ENCODE data around the gene SYCN.

Gene SYCN

DNA sequence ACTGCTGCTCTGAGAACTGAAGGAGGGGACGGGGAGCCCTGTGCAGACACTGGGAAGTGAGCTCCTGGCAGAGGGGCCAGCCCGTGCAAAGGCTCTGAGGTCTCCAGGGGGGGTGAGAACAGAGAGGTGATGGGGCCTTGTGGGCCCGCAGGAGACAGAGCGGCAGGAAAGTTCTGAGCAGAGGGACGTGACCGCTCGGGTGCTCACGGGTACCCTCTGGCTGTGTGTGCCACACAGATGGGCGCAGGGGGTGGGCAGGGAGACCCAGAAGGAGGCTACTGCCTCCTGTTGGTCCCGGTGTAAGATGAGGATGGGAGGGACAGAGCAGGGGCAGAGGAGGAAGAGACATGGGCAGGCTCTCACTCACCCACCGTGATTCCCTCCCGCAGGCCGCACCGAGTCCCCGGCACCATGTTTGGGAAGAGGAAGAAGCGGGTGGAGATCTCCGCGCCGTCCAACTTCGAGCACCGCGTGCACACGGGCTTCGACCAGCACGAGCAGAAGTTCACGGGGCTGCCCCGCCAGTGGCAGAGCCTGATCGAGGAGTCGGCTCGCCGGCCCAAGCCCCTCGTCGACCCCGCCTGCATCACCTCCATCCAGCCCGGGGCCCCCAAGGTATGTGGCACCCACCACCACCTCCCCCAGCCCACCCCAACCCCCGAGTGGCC, 34.8 kb downstream of the SYCN start:
- DNase-seq: no peak

DNA sequence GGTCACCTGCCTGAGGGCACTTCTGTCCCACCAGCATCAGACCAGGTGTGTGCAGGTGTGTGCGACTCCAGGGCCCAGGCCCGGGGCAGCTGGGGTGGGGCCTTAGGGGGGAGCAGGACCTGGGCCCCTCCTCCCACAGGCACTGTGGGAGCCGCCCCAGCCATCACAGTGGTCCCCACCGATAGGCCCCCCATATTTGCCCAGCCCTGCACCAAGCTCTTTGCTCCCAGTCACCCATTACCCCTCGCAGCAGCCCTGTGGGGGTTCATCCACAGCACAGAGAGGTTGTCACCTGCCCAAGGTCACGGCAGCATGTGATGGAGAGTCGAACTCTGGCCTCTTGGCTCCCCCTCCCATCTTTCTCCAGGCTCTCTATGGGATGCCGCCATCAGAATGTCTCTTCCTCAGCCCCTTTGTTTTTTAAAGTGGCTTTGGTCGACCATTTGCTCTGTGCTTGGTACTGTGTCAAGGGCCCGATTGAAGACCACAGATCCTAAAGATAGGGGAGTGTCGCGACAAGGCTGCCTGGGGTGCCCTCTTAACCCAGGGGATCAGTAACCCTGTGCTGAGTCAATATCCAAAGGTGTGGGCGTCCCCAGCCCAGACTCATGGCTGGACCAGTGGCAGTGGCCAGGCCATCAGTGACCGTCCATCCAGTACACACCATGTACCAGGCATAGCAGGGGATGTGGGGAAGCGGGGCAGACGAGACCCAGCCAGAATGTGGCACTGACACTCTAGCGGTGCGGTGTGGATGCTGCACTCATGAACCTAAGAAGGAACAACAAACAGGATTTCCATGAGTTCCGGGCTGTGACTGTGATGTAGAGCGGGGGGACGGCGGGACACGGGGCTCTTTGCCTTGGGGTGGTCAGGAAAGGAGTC, 35.6 kb downstream of the SYCN start:
- DNase-seq: no peak

DNA sequence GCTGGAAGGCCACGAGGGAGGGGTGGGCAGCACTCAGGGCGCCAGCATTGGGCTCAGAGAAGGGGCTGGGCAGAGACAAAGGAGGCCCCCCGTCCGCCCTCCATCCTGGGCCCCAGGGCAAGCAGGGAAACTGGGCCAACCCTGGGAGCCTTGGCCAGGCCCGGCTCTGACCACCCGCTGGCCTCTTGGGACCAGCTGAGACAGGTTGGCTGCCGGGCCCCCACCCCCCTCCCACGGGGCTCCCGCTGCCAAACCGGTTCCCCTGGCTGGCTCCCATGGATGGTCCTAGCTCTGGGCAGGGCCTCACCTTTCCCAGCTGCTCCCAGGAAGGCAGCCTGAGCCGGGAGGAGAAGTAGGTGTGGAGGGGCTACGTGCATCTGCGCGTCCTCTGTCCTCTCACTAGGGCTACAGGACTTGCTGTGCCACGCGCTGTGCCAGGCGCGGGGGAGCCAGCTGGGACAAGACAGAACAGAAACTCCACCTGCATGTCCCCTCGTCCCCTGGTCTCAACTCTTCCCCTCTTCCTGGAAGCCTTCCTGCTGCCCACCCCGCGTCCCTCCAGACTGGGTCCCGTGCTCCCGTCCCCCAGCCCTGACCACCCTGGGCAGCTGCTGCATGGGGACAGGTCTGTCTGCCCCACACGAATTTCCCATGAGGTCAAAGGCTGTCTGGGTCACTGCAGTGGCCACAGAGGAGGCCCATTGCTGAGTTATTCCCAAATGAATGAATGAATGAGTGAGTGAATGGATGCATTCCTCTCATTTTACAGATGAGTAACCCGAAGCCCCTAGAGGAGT, 36.4 kb downstream of the SYCN start:
- no peak for DNase-seq

DNA sequence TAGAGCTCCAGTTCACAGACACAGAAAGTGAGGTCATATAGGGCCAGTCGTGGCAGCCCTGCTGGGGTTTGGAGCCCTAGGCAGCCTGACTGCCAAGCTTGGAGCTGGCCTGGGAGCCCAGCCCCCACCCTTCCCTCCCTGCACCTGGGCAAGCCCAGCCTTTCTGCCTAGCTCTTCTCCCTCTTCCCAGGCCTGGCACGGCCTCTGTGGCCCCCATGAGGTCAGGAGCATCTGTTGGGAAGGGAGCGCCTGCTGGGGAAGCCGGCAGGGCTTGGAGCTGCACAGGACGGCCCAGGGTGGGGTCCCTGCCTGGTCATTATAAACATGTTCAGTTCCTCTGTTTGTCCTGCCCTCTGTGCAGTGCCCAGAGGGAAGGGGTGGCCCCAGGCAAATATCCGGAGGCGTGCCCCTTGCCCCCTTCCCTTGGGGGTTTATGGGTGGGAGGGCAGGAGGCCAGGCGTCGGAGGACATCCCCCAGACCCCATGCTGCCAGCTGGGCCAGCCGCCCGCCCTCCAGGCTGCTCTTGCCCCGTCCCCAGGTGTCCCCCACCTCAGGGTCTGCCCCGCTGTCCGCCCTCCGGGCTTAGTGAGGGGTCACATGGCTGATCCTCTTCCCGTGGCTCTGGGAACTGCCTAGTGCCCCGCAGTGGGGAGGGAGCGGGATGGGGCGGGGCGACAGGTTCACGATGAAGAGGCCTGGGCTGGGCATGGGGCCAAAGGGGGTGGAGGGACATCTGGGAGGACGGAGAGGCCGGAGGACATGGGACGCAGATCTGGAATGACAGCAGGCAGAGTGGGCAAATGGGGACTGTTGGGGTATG, 37.3 kb downstream of the SYCN start:
- DNase-seq: no peak

DNA sequence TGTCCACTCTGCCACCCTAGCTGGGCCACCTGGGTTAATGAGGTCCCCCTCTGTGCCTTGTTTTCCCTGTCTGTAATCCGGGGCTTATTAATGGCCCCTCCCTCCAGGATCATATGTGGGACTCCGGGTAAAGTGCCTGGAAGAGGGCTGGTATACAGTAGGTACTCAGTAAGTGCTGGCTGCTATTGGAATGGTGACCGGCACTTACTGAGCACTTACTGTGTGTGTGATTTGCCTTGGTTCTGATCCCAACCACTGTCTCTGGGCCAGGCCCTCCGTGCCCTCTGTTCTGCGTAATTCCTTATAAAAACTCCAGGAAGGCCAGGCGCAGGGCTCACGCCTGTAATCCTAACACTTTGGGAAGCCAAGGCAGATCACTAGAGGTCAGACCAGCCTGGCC, 38.2 kb downstream of the SYCN start:
- no peak for DNase-seq

DNA sequence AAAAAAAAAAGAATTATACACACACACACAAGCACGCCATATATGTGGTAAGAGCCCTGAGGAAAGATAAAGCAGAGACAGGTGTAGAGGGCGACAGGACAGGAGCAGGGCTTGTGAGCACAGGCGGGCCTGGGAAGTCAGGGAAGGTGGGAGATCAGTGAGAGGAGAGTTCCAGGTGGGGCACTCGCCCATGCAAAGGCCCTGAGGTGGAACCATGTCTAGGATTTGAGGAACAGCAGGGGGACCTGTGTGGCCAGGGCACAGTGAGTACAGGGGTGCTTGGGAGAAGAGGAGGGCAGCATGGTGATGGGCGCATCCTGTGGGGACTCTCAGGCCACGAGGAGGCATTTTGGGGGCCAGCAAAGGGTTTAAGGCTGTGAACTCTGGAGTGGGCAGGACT, 39.8 kb downstream of the SYCN start:
- no peak for DNase-seq

DNA sequence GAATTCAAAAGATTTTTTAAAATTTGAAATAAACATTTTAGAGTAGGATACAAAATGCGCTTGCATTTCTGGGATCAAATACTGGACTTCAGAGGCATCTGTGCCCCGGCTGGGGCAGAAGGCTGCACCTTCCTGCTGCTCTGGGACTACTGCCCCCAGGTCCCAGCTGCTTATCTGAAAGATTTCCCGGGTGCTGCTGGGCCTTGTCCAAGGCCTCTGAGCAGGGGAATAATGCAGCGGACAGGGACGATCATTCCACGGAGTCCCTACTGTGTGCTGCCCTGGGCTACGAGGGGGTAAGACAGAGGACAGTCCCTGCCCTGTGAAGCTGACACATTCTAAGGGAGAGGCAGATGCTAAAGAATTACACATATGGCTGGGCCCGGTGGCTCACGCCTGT, 40.4 kb downstream of the SYCN start:
- no peak for DNase-seq

DNA sequence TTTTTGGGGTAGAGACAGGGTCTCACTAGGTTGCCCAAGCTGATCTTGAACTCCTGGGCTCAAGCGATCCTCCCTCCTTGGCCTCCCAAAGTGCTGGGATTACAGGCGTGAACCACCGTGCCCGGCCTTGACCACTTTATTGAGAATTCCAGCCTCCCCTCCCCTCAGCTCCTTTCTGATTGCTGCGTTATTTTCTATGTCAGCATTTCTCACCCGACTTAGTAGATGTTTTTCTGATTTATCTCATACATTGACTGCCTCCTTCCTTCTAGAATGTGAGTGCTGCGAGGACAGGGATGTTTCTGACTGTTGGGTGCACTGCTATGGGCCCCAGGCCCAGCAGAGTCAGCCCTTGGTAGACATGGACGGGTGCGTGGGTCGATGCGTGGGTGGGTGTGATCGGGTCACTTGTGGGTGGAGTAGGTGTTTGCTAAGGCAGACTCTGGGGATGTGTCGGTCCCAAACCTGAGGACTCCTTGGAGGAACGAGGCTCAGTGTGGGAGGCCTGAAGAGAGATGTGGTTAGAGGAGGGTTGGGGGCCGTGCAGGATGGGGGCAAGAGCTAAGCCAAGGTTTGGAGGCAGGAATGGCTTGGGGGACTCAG, 41.5 kb downstream of the SYCN start:
- DNase-seq: no peak

DNA sequence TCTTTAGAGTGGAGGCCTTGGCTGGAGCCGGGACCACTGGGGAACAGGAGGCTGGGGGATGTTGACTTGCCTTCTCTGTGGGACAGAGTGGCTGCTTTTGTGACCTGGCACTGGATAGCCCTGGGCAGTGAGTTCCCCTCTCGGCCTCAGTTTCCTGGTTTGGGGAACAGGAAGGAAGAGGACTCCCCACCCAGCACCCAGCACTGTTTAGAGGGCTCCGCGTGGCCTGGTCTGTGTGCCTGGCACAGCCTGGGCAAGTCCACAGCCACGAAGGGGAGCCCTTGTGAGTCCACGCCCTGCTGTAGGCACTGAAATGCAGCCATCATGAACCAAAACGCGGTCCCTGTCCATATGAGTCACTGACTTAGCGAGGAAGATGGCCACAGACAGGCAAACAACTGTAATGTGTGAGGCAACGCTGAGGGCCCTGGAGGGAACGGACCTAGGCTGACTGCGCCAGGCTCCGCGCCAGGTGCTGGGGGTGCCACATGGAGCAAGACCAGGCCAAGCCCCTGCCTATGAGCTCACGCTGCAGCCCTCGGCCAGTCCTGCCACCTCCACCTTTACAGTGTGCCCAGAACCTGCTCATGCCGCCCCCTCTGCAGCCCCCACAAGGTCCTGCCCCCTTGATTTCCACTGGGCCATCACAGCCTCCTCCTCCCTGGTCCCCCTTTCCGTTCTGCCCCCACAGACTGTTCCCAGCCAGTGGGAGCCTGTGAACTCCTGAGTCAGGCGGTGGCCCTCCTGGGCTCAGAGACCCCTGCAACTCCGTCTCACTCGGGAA, 43.0 kb downstream of the SYCN start:
- DNase-seq: no peak

DNA sequence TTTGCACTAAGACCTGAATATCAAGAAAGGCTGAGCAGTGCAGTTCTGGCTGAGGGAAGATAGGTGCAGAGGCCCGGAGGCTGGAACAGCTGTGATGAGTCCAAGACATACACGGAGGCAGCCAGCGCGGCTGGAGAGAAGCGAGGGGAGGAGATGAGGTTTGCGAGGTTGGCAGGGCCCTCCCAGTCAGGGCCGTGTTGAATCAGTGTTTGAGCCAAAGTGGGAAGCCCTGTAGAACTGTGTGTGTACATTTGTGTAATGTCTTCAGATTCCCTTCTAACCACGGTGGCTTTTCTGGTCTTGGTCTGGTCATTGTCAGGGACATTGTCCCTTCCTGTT, 43.6 kb downstream of the SYCN start:
- DNase-seq: no peak

DNA sequence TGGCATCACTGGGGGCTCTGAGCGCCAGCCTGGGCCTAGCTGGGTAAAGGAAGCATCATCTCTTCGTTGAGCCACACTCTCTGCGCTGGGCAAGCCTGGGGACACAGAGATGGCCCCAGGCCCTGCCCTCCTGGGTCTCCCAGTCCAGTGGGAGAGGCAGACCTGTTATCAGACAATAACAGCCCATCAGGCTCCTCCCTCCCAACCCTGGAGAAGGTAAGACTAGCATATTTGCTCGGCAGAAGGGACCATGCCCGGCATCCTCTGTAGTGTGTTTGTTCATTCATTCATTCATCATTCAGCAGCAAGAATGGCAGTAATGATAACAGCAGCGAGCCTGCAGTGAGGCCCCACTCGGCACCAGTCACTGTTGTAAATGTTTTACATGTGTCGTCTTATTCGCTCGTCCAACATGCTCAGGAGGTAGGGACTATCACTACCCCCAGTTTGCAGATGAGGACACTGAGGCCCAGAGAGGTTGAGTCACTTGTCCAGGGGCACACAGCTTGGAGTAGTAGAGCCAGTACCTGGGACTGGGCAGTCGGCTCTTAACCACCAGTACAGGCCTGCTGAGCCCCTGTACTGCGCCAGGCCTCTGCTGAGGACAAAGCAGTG, 45.3 kb downstream of the SYCN start:
- no peak for DNase-seq

DNA sequence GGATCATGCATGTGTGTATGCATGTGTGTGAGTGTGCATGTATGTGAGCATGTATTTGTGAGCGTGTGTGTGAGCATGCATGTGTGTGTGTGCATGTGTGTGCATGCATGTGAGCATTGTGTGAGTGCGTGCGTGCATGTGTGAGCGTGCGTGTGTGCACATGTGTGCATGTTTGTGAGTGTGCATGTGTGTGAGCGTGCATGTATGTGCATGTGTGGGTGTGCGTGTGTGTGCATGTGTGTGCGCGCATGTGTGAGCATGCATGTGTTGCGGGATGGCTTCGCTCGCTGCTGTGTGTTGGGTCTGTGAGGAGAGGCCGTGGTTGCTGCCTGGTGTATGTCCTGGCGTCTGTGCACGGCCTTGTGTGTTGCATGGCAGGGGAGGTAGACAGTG, 46.1 kb downstream of the SYCN start:
- DNase-seq: no peak

DNA sequence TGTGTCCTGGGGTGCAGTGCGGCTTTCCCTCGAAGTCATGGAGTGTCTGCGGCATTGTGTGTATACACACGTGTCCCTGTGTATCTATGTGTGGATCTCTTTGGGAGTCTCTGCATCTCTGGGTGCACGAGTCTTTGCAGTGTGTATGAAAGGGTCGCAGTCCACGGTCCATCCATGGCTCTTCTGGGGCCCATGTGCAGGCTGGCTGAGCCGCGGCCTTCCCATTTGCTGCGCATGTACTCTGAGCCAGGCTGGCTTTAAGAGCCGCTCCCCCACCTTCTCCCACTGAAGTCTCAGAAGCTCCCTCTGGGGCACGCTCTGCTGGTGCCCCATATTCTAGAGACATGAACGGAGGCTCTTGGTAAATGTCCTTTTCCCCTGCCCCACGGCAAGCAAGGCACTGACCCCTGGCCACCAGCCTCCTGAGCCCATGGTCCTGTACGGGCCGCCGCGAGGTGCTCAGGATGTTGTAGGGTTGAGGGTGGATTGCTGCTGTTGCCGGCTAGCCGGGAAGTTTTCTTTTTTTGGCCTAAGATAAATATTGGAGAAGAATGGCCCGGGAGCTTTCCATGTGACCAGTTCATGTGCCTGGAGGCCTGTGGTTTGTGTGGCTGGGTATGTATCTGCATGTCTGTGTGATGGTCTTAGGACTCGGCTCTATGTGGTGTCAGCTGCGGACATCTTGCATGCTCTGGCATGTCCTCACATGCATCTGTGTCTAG, 46.6 kb downstream of the SYCN start:
- no peak for DNase-seq

DNA sequence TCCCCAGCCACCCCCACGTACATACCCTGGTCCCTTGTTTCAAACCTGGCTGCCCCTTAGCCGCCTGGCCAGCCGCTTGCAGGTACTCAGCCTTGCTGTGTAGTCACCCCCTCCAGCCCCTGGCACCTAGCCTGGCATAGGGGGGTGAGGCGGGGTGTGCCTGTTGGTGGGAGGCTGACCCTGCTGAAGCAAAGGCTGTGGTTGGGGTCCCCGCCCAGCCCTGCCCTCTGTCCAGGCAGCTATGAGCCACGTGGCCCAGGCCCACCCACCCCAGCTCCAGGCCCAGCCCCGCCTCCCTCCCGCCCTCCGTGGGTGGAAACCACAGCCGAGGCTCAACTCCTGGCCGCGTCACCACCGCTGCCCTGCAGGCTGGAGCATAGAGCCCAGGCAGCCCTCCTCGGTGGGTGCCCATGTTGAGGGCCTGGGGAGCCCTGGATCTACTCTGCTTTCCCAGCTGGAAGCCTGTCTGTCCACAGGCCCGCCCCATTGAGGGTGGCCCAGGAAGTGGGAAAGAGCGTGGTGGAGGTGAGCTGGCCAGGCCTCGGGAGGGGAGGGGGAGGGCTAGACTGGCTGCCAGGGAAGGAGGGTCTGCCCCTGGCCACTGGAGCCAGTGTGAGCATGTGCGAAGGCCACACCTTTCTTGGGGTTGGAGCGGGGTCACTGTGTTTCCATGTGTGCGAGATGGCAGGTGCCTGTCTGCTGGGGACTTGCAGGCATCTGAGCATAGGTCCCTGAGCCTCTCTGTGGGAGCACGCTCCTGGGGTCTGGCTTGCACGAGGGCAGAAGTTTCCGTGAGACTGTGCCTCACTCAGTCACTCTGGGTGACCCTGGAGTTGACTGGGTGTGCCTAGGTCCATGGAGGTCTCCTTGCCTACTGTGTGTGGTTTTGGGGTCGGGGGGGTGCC, 47.5 kb downstream of the SYCN start:
- no peak for DNase-seq

DNA sequence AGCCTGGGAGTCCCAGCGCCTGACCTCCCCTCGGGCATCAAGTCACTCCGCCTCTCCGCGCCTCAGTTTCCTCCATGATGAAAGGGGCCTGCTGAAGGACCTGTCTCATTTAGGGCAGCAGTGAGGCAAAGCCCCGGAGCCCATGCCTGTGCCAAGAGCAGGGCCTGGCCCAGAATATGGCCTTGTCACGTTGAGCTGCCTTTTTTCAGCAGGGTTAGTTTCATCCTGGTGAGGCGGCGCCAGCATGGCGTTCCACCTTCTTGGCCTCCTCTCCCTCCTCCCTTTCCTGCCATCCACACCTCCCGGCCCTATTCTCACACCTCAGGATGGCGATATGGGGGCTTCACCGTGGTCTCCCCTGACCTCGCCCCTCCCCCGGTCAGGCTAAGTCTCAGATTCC, 48.3 kb downstream of the SYCN start:
- DNase-seq: no peak

DNA sequence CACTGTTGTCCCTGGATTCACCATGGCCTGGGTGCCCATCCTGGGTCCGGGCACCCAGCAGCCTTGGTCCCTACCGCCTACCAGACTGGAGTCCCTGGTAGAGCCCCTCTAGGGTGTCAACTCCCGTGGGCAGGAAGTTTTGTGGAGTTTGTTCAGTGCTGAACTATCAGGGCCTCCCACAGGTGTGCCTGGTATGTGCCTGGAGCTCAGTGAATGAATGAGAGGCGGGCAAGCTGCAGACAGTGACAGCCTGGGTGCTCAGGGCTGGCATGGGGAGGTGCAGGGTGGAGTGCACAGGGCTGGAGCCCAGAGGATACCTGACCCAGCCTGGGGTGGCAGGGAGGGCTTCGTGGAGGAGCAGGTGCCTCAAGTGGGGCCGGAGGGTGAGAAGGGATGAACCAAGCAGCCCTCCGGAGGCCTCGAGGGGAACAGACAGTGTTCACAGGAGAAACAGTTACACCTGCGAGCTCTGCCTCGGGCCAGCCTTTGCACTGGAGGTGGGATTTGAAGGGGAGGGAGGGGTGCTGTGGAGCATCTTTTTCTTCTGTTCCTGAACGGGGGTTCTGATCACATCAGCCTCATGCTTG, 48.9 kb downstream of the SYCN start:
- no peak for DNase-seq

DNA sequence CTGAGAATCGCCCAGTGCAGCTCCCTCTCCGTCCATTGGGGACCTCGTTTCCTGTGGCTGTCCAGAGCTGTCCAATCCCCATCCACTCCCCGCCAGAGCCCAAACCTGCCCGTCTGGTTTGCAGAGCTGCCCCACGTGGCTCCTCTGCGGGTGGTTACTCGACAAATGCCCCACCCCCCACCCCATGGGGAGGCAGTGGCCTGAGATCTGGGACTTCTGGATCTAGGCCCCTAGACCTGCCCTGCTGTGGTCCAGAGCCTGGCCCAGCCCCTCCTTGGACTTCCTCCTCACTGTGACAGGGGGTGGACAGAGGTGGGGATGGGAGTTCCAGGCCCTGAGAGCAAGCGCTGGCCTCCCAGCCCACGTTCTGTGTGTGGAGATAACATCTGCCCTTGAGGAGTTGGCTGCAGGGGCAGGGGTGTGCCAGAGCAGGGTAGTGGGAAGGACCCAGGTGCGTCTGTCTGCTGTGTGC, 49.4 kb downstream of the SYCN start:
- DNase-seq: no peak

DNA sequence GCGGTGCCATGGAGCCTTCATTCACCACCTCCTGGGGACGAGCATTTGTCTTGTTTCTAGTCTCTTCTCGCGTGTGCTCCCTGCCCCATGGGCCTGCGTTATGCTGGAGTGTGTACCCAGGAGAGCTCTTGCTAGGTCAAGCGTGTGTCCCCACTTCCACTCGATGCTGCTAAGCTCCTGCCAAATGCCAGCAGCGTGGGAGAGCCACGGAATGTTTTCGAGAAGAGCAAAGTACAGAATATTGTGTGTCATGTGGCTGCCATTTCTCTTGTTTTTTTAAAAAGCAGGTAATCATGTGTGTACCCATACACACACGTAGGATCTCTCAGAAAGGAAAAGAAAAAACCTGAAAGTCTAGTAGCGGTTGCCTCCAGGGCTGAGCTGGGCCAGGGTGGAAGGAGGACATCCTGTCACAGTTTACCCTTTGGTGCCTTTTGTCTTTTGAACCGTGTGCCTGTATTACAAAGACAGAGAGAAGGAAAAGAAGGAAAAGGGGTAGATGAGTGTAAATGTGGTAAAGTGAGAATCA, 49.9 kb downstream of the SYCN start:
- no peak for DNase-seq
